ENCODE results near the gene FRY. TPM values are rescaled to one million over a fixed set of nuclear protein-coding genes. Genes with fewer than 3 reads are reported as not detected.

Gene FRY
- polyA plus RNA-seq, 5 donors, result 40.2 to 50.3 (median 42.2) TPM

GRCh38 chr13:32016119-32016518 is 15.5 kb upstream of the FRY start:
- DNase-seq, result no peak

GRCh38 chr13:32016631-32017030 is 14.9 kb upstream of the FRY start:
- no peak for DNase-seq

GRCh38 chr13:32017474-32017873 is 14.1 kb upstream of the FRY start:
- DNase-seq, result no peak

DNA sequence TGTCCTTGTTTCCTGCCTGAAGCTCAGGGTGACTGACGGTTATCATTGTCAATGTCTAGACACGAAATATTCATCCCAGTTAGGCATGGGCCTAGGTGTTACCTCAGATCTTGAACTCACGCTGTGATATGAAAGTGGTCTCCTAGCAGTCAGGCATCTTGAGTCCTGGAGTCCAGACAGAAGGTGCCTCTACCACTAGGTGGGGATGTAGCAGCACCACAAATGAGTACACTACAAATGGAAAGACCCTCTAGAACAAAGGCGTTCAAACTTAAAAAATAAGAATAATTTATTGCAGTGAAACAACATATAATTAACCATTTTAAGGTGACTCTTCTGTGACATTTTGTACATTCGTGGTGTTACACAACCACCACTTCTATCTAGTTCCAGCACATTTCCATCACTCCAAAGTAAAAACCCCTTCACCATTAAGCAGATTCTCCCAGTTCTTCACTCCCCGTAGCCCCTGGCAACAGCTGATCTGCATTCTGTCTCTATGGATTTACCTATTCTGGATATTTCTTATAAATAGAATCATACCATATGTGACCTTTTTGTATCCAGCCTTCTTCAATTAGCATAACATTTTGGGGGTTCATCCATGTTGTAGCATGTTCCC is 11.9 kb upstream of the FRY start:
- peak in 1 of 2 donors; percentile 68 for DNase-seq

DNA sequence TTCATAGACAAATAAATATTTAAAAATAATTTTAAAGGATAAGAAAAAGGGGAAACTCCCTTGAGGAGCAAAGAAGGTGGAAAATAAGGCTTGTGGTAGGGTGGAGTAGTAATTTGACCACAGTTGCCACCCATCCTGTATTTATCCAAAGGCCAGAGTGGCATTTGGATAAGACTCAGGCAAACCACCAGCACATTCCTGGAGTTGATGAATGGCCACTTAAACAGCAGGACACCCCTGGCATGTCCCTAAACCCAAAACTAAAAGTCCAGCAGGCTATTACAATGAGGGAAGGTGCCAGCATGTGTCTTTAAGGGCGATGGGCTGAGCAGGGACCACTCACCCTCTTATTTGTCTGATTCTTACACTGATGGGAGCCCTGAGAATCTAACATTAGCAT is 9.8 kb upstream of the FRY start:
- no peak for DNase-seq

- DNase-seq, result no peak
Observed at GRCh38 chr13:32022311-32022710, 9.3 kb upstream of the FRY start.

DNA sequence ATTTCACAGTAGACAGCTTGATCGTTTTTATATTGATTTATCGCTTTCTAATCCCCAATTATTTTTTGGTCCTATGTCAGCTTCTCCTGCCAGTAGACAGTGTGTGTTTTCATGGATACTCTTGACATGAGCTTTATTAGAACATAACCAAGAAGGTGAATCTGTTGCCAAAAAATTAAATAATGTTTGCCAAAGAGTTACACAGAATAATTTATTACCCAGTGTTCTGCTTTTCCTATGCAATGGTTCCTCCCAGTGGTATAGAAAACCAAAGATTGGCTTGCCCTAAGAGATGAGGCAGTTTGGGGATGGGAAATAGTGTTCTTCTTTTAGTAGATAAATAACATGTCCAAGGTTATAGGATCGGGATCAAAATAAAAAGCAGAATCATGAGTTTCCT is 8.5 kb upstream of the FRY start:
- DNase-seq, result no peak

DNA sequence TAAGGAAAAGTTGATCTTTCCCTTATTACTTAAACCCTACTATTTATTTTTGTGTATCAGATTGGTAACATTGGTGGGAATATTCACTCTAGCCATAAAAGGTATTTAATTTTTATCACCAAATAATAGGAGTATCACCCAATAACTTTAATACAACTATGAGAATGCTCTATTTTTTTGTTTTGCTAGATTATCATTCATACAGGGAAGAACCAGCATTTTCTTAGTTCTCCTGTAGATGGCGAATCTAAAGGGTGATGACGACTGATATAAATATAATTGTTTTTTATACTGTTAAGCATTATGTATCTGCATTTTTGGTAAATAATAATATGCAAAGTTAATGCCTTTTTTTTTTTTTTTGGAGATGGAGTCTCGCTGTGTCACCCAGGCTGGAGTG is 7.9 kb upstream of the FRY start:
- DNase-seq, result no peak

- DNase-seq, result no peak
Observed at GRCh38 chr13:32024750-32025149, 6.8 kb upstream of the FRY start.

GRCh38 chr13:32025730-32026129 is 5.8 kb upstream of the FRY start:
- no peak for DNase-seq

DNA sequence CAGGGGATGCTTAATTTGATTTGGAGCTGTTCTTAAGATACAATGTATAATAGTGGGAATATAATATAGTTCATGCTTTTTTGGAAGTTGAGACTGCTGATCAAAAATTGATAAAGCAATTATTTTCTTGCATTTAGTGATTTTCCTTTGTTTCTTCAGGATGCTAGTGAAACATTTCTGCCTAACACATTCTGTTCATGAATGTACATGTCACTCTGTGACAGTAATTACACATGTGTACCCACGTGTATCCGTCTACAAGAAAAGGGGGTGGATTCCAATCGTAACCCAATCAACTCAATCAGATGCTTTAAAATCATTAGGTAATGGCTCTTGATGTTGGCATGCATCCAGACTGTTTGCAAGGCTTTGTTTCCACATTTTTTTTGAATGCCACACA is 5.0 kb upstream of the FRY start:
- DNase-seq, result no peak

GRCh38 chr13:32028711-32029110 is 2.9 kb upstream of the FRY start:
- no peak for DNase-seq

GRCh38 chr13:32029684-32030083 is 1.9 kb upstream of the FRY start:
- no peak for DNase-seq

- no peak for DNase-seq
Observed at GRCh38 chr13:32031815-32032370, 319 bp downstream of the FRY start.

GRCh38 chr13:32032759-32033158 is 1.2 kb downstream of the FRY start:
- no peak for DNase-seq

GRCh38 chr13:32033744-32034143 is 2.2 kb downstream of the FRY start:
- DNase-seq, result no peak

- DNase-seq, result no peak
Observed at GRCh38 chr13:32035716-32036115, 4.1 kb downstream of the FRY start.

DNA sequence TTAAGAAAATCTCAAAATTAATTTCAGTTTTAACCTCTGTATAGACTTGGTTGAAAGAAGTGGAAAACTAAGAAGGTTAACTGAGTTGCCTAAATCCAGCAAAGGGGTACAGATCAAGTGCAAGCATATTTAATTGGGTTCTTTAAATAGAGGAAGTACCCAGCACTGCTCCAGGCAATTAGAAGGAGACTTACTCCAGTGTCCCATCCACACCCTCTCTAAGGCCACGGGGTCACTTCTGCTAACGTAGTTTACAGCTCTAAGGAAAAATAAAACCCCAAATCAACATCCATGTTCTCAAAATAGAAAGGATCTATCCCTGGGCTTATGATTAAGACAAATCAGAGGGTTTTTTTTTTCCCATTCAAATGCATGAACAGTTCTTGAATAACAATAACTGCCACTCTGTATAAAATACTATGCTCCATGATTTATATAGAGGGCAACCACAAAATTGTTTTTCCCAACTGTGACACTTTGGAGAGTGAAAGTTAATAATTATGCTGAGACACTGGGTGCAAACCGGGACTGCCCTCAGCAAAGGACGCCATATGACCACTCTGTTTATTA is 4.6 kb downstream of the FRY start:
- DNase-seq, result no peak

- no peak for DNase-seq
Observed at GRCh38 chr13:32036757-32037156, 5.2 kb downstream of the FRY start.

- DNase-seq, result no peak
Observed at GRCh38 chr13:32037471-32037870, 5.9 kb downstream of the FRY start.

- no peak for DNase-seq
Observed at GRCh38 chr13:32038343-32038742, 6.8 kb downstream of the FRY start.

DNA sequence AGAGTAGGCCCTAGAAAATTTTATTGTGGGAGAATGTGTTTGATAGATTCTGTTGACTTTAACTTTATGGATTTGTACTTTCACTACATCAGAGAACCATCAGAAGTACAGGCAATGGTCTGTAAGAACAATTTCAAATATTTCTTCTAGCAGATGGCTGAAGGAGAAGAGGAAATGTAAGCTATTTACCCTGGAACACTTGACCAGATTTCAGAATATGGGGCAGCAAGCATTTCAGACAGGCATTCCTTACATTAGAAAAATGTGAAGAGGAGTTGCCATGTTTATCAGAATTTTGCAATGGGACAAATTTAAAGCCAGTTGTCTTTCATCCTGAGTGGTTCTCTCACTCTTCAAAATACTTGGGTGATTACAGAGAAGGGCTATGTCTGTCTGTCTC is 7.5 kb downstream of the FRY start:
- DNase-seq, result no peak

DNA sequence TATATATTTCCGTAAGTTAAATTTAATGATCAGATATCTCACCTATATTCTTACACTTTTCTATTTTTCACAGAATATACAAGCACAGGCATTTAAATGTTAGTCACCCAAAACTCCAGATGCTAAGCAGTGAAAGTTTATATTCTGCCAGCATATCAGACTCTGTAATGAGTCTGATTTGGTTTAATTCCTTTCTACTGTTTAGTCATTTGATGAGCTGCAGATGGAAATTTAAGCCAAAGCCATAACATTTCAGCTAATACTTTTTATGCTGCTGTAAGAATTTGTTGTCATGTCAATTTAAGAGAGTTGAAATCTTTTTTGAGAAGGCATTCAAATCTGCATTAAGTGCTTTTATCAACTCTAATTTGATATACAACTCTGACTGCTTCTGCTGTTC is 8.0 kb downstream of the FRY start:
- DNase-seq, result no peak

DNA sequence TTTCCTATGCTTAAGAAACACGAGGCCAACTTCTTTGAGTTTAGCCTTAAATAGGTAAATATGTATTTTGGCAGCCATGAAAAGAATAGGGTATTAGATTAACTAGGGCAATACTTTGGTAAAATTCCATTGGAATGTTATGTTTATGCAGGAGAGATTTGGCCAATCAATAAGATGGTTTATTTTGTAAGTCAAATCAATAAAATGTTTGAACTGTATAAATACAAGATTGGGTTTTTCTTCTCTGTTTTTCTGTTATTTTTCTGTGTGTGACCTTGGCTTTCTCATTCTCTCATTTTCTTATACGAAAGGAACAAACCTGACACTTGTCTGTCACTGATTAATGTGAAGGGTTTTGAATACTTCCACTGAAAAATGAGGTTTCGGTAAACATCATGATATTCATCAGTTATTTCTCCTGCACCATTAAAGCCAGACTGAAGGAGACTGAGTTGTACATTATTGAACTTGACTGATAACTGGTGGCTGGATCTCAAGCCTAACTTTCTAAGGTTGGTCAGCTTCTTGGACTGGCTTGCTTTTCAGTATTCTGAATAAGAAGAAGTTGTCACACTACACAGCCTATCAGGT is 8.6 kb downstream of the FRY start:
- no peak for DNase-seq
